ENCODE results near the gene WDR13.
"Not testable (repeated sequence)": the region's sequence is repeated elsewhere in the genome, so short reads cannot be mapped to it uniquely, and the experiment has no call there.

WDR13 gene

DNA sequence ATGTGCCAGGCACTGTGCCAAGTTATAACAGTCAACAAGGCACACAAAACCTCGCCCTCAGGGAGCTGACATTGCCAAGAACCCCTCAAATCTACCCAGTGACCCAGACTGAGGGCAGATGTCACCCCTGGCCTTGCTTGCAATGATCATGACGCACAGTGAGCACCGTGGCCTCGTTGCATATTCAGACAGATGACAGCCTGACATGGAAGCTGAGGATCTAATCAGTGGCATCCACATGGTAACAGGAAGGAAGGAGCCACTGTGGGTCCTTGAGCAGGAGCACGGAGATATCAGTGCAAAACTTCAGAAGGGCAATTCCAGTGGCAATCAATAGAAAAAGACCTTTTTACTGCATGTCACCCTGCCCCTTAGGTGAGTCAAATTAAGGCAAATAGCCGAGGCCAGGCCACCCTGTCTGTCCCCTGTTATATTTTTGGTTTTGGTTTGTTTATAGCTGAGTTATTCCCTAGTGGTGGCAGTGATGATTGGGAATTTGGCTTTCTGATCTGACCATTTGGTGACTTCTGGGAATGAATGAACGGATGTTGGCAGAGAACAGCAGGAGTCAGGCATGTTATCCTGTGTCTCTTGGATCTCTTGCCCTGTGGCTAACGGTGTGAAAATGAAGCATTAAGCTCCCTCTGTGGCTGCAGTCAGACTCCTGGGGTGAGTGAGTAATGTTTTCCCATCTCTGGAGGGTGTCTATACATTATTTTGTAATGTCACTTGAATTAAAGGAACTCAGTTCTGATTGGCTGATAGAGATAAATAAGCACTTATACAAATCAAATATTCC is 20.4 kb downstream of the WDR13 start:
- Histone ChIP-seq H3K4me1 (ENCODE audit: control insufficient read depth, insufficient read depth, low read length, poor library complexity, severe bottlenecking) (peaks cover 2% of the 10 kb centered on the region), H3K4me3 (ENCODE audit: extremely low read depth, insufficient read depth, low read length, poor library complexity, severe bottlenecking) (no peak overlapping the region), H3K36me3 (ENCODE audit: control insufficient read depth, insufficient read depth, low read length) (no peaks in the 10 kb centered on the region), H3K27ac (ENCODE audit: low read depth, low read length, severe bottlenecking) (no peak overlapping the region), H3K9me3 (ENCODE audit: control insufficient read depth, low read length) (no peaks in the 10 kb centered on the region)
- 65 to 82% methylated on average over 2 to 3 of the region's 8 CpGs for WGBS, 2 experiments (ENCODE audit: insufficient coverage in 2 of 2)

DNA sequence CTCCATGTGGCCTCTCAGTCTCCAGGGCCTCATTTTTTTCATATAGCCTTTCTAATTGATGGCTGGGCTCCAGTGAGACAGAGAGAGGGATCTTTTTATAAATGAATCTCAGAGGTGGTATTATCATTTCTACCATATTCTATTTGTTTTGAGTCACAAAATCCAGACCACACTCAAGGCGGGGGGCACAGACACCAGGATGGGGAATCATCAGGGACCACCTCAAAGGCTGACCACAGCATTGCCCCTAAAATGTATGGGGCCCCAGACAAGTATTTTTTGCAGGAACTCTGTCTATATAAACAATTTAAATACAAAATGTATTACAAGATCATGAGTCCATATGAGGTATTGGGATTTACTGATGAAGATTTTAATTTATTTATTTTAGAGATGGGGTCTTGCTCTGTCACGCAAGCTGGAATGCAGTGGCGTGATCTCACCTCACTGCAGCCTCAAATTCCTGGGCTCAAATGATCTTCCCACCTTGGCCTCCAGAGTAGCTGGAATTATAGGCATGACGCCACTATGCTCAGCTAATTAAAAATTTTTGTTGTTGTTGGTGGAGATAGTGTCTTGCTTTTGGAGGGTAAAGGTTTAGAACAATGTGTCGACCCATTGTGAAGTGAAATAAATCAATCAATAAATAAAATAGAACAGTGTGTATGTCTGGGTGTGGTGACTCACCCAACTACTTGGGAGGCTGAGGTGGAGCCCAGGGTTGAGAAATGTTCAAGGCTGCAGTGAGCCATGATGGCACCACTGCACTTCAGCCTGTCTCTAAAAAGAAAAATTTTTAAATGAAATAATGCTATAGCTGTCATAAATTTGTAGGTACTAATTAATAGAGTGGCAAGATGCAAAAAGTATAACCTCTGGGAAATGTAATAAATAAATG is 29.4 kb downstream of the WDR13 start:
- H3K27ac ChIP-seq (ENCODE audit: low read depth, low read length, severe bottlenecking), result no peak overlapping the region
- no peaks in the 10 kb centered on the region for H3K9me3 ChIP-seq (ENCODE audit: control insufficient read depth, low read length)
- no peak overlapping the region for H3K4me3 ChIP-seq (ENCODE audit: extremely low read depth, insufficient read depth, low read length, poor library complexity, severe bottlenecking)
- no peaks in the 10 kb centered on the region for H3K36me3 ChIP-seq (ENCODE audit: control insufficient read depth, insufficient read depth, low read length)
- peaks cover 1% of the 10 kb centered on the region for H3K4me1 ChIP-seq (ENCODE audit: control insufficient read depth, insufficient read depth, low read length, poor library complexity, severe bottlenecking)
- 92% methylated on average over 2 of the region's 5 CpGs; no CpG with 5 or more reads in 1 of the 2 experiments for WGBS, 2 experiments (ENCODE audit: insufficient coverage in 2 of 2)

GRCh38 chrX:48631376-48632090 is 34.2 kb downstream of the WDR13 start:
- Histone ChIP-seq H3K27ac (ENCODE audit: low read depth, low read length, severe bottlenecking) (no peak overlapping the region), H3K9me3 (ENCODE audit: control insufficient read depth, low read length) (no peaks in the 10 kb centered on the region), H3K4me1 (ENCODE audit: control insufficient read depth, insufficient read depth, low read length, poor library complexity, severe bottlenecking) (peaks cover 4% of the 10 kb centered on the region), H3K4me3 (ENCODE audit: extremely low read depth, insufficient read depth, low read length, poor library complexity, severe bottlenecking) (no peak overlapping the region), H3K36me3 (ENCODE audit: control insufficient read depth, insufficient read depth, low read length) (no peaks in the 10 kb centered on the region)
- WGBS, 2 experiments (ENCODE audit: insufficient coverage in 2 of 2), result 4 to 50% methylated on average over 5 to 11 of the region's 18 CpGs

- Histone ChIP-seq H3K9me3 (ENCODE audit: control insufficient read depth, low read length) (no peaks in the 10 kb centered on the region), H3K4me3 (ENCODE audit: extremely low read depth, insufficient read depth, low read length, poor library complexity, severe bottlenecking) (no peak overlapping the region), H3K4me1 (ENCODE audit: control insufficient read depth, insufficient read depth, low read length, poor library complexity, severe bottlenecking) (peaks cover 4% of the 10 kb centered on the region), H3K36me3 (ENCODE audit: control insufficient read depth, insufficient read depth, low read length) (no peaks in the 10 kb centered on the region), H3K27ac (ENCODE audit: low read depth, low read length, severe bottlenecking) (no peak overlapping the region)
- 87 to 100% methylated on average over 1 to 3 of the region's 10 CpGs for WGBS, 2 experiments (ENCODE audit: insufficient coverage in 2 of 2)
Observed at GRCh38 chrX:48632207-48632606, 34.9 kb downstream of the WDR13 start.

- Histone ChIP-seq H3K9me3 (ENCODE audit: control insufficient read depth, low read length) (no peaks in the 10 kb centered on the region), H3K27ac (ENCODE audit: low read depth, low read length, severe bottlenecking) (no peak overlapping the region), H3K36me3 (ENCODE audit: control insufficient read depth, insufficient read depth, low read length) (no peaks in the 10 kb centered on the region), H3K4me3 (ENCODE audit: extremely low read depth, insufficient read depth, low read length, poor library complexity, severe bottlenecking) (no peak overlapping the region), H3K4me1 (ENCODE audit: control insufficient read depth, insufficient read depth, low read length, poor library complexity, severe bottlenecking) (peaks cover 4% of the 10 kb centered on the region)
- 100% methylated on average over 1 of the region's 1 CpG for WGBS, 2 experiments (ENCODE audit: insufficient coverage in 2 of 2)
Observed at GRCh38 chrX:48636301-48636700, 39.0 kb downstream of the WDR13 start.

DNA sequence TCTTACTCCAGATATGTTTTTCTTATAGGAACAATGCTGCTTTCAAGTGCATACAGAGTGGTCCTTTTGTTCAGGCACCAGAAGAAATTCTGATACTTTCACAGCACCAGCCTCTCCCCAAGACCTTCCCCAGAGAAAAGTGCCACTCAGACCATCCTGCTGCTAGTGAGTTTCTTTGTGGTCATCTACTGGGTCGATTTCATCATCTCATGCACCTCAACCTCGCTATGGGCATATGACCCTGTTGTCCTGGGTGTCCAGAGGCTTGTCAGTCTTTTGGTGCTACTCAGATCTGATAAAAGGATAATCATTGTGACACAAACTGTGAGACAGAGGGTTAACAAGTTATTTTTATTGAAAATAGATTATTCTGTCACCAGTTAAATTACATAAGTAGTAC is 39.5 kb downstream of the WDR13 start:
- Histone ChIP-seq H3K27ac (ENCODE audit: low read depth, low read length, severe bottlenecking) (no peak overlapping the region), H3K4me3 (ENCODE audit: extremely low read depth, insufficient read depth, low read length, poor library complexity, severe bottlenecking) (no peak overlapping the region), H3K4me1 (ENCODE audit: control insufficient read depth, insufficient read depth, low read length, poor library complexity, severe bottlenecking) (peaks cover 1% of the 10 kb centered on the region), H3K36me3 (ENCODE audit: control insufficient read depth, insufficient read depth, low read length) (no peaks in the 10 kb centered on the region), H3K9me3 (ENCODE audit: control insufficient read depth, low read length) (no peaks in the 10 kb centered on the region)
- WGBS, 2 experiments (ENCODE audit: insufficient coverage in 2 of 2), result no CpG with 5 or more reads among the region's 2 CpGs

GRCh38 chrX:48645669-48646068 is 48.4 kb downstream of the WDR13 start:
- Histone ChIP-seq H3K4me3 (ENCODE audit: extremely low read depth, insufficient read depth, low read length, poor library complexity, severe bottlenecking) (no peak overlapping the region), H3K4me1 (ENCODE audit: control insufficient read depth, insufficient read depth, low read length, poor library complexity, severe bottlenecking) (peaks cover 2% of the 10 kb centered on the region), H3K36me3 (ENCODE audit: control insufficient read depth, insufficient read depth, low read length) (no peaks in the 10 kb centered on the region), H3K27ac (ENCODE audit: low read depth, low read length, severe bottlenecking) (no peak overlapping the region), H3K9me3 (ENCODE audit: control insufficient read depth, low read length) (no peaks in the 10 kb centered on the region)
- WGBS, 2 experiments (ENCODE audit: insufficient coverage in 2 of 2), result 94 to 95% methylated on average over 3 to 5 of the region's 7 CpGs

- Histone ChIP-seq H3K4me3 (ENCODE audit: extremely low read depth, insufficient read depth, low read length, poor library complexity, severe bottlenecking) (no peak overlapping the region), H3K36me3 (ENCODE audit: control insufficient read depth, insufficient read depth, low read length) (no peaks in the 10 kb centered on the region), H3K27ac (ENCODE audit: low read depth, low read length, severe bottlenecking) (no peak overlapping the region), H3K9me3 (ENCODE audit: control insufficient read depth, low read length) (no peaks in the 10 kb centered on the region), H3K4me1 (ENCODE audit: control insufficient read depth, insufficient read depth, low read length, poor library complexity, severe bottlenecking) (peaks cover 2% of the 10 kb centered on the region)
- WGBS, 2 experiments (ENCODE audit: insufficient coverage in 2 of 2), result 0% methylated on average over 2 of the region's 6 CpGs; no CpG with 5 or more reads in 1 of the 2 experiments
Observed at GRCh38 chrX:48648336-48648751, 51.1 kb downstream of the WDR13 start.

GRCh38 chrX:48649102-48649501 is 51.8 kb downstream of the WDR13 start:
- H3K4me3 ChIP-seq (ENCODE audit: extremely low read depth, insufficient read depth, low read length, poor library complexity, severe bottlenecking), result no peak overlapping the region
- peaks cover 2% of the 10 kb centered on the region for H3K4me1 ChIP-seq (ENCODE audit: control insufficient read depth, insufficient read depth, low read length, poor library complexity, severe bottlenecking)
- no CpG with 5 or more reads among the region's 3 CpGs for WGBS, 2 experiments (ENCODE audit: insufficient coverage in 2 of 2)
- H3K9me3 ChIP-seq (ENCODE audit: control insufficient read depth, low read length), result no peaks in the 10 kb centered on the region
- H3K36me3 ChIP-seq (ENCODE audit: control insufficient read depth, insufficient read depth, low read length), result no peaks in the 10 kb centered on the region
- H3K27ac ChIP-seq (ENCODE audit: low read depth, low read length, severe bottlenecking), result no peak overlapping the region

- WGBS, 2 experiments (ENCODE audit: insufficient coverage in 2 of 2), result no CpG with 5 or more reads among the region's 5 CpGs
- not testable (repeated sequence) for H3K9me3 ChIP-seq (ENCODE audit: control insufficient read depth, low read length); H3K4me1 ChIP-seq (ENCODE audit: control insufficient read depth, insufficient read depth, low read length, poor library complexity, severe bottlenecking); H3K36me3 ChIP-seq (ENCODE audit: control insufficient read depth, insufficient read depth, low read length); H3K27ac ChIP-seq (ENCODE audit: low read depth, low read length, severe bottlenecking); H3K4me3 ChIP-seq (ENCODE audit: extremely low read depth, insufficient read depth, low read length, poor library complexity, severe bottlenecking)
Observed at GRCh38 chrX:48652055-48652579, 54.8 kb downstream of the WDR13 start.

Measured in mesodermal cell (in vitro differentiated cells).